Bronchial smooth muscle cell (primary cell): ENCODE data around the gene TEX264. TPM values are rescaled to one million over a fixed set of nuclear protein-coding genes. Genes with fewer than 3 reads are reported as not detected.

Source experiments
- total RNA-seq: library from RNA; depleted of rRNA; stranded (reverse); fragments of >200 nt; gene quantifications from 2 replicates; pipeline ENCODE4 v1.2.1, GENCODE V29; 2014

The TEX264 gene
- total RNA-seq, result 53.7 and 54.4 TPM in 2 replicates

GRCh38 chr3:51670823-51671733, at the start of gene TEX264:
Gene TEX264, plus strand, starts transcription at chr3:51671252. Its CDS starts 3,053 bp downstream, at chr3:51674305.

GRCh38 chr3:51706788-51707731, 36.0 kb downstream of the TEX264 start, which contains the start of gene GRM2:
Gene GRM2, plus strand, starts transcription at chr3:51707068. Its CDS starts 1,916 bp downstream, at chr3:51708984.

Other genes with a start within 250 kb of the TEX264 start
- 9.8 and 12.3 TPM in 2 replicates for gene DCAF1, start 171.2 kb upstream of the TEX264 start, total RNA-seq
- 9.9 and 11.2 TPM in 2 replicates for gene RAD54L2, start 132.5 kb upstream of the TEX264 start, total RNA-seq
- under 0.01 TPM in 2 replicates for gene GRM2, start 35.8 kb downstream of the TEX264 start, total RNA-seq
- gene IQCF6, start 108.0 kb downstream of the TEX264 start, total RNA-seq, result not detected in 2 replicates
- not detected in 2 replicates for gene IQCF2, start 190.4 kb downstream of the TEX264 start, total RNA-seq
- not detected in 2 replicates for gene IQCF5, start 204.3 kb downstream of the TEX264 start, total RNA-seq
- gene IQCF1, start 232.1 kb downstream of the TEX264 start, total RNA-seq, result not detected in 2 replicates